GM13976 (cell line): ENCODE measurements around the gene CHRM5.
"Not testable (repeated sequence)": the region's sequence is repeated elsewhere in the genome, so short reads cannot be mapped to it uniquely, and the experiment has no call there.

Experiments used
- DNase-seq: peaks from one replicate; pipeline ENCODE4 v3.0.0; 2012; ENCODE audit warnings: low spot score
- in situ Hi-C: fragments of 300-500 bp; cut with MboI; formaldehyde crosslinking; loops from one replicate; pipeline ENCODE4 v1.12.0; 2022; ENCODE audit warnings: low sequenced_read_pairs, mixed read lengths, inconsistent platforms; ENCODE audit not compliant: unreplicated experiment
- TF ChIP-seq, protein P1 (sequence below): IDR thresholded peaks from 2 replicates; pipeline ENCODE4 v1.5.1; 2012; ENCODE audit warnings: borderline replicate concordance, mild to moderate bottlenecking; ENCODE audit not compliant: insufficient read depth; ENCODE audit errors: extremely low read depth, missing control alignments, control extremely low read depth

CHRM5 gene

DNA sequence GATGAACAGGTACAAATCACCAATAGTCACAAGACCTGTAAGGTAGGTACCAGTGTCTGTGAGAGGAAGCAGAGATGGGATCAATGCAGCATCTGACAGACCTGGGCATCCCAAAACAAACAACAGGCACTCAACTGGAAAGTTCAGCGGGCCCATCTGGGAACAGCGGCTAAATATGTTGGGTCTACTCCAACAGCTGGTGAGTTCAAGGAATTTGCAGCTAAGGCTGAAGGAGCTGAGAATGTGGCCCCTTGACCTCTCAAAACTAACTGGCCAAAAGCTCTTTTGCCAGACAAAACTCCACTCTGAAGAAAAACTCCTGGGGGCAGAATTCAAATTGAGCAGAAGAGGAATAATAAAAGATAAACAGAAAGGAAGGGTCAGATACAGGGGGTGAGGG is 46.3 kb downstream of the CHRM5 start:
- in situ Hi-C loops, result no loop called here
- TF ChIP-seq, protein P1, sequence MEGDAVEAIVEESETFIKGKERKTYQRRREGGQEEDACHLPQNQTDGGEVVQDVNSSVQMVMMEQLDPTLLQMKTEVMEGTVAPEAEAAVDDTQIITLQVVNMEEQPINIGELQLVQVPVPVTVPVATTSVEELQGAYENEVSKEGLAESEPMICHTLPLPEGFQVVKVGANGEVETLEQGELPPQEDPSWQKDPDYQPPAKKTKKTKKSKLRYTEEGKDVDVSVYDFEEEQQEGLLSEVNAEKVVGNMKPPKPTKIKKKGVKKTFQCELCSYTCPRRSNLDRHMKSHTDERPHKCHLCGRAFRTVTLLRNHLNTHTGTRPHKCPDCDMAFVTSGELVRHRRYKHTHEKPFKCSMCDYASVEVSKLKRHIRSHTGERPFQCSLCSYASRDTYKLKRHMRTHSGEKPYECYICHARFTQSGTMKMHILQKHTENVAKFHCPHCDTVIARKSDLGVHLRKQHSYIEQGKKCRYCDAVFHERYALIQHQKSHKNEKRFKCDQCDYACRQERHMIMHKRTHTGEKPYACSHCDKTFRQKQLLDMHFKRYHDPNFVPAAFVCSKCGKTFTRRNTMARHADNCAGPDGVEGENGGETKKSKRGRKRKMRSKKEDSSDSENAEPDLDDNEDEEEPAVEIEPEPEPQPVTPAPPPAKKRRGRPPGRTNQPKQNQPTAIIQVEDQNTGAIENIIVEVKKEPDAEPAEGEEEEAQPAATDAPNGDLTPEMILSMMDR, result no peak
- no peak for DNase-seq

DNA sequence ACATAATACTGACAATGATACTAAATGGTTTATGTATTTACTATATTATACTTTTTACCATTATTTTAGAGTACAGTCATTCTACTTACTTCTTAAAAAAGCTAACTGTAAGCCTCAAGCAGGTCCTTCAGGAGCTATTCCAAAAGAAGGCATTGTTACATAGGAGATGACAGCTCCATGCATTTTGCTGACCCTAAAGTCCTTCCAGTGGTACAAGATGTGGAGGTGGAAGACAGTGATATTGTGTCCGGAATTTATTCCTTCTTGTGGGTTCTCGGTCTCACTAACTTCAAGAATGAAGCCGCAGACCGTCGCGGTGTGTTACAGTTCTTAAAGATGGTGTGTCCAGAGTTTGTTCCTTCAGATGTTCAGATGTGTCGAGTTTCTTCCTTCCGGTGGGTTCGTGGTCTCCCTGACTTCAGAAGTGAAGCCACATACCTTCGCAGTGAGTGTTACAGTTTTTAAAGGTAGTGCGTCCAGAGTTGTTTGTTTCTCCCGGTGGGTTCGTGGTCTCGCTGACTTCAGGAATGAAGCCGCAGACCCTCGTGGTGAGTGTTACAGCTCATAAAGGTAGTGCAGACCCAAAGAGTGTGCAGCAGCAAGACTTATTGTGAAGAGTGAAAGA is 49.8 kb downstream of the CHRM5 start:
- TF ChIP-seq, protein P1, result no peak
- in situ Hi-C loops, result no loop called here
- no peak for DNase-seq

DNA sequence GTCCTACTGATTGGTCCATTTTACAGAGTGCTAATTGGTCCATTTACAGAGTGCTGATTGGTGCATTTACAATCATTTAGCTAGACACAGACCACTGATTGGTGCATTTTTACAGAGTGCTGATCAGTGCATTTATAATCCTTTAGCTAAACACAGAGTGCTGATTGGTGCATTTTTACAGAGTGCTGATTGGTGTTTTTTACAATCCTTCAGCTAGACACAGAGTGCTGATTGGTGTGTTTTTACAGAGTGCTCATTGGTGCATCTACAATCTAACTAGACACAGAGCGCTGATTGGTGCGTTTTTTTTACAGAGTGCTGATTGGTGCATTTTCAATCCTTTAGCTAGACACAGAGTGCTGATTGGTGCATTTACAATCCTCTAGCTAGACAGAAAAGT is 50.4 kb downstream of the CHRM5 start:
- DNase-seq, in situ Hi-C loops: not testable (repeated sequence)

DNA sequence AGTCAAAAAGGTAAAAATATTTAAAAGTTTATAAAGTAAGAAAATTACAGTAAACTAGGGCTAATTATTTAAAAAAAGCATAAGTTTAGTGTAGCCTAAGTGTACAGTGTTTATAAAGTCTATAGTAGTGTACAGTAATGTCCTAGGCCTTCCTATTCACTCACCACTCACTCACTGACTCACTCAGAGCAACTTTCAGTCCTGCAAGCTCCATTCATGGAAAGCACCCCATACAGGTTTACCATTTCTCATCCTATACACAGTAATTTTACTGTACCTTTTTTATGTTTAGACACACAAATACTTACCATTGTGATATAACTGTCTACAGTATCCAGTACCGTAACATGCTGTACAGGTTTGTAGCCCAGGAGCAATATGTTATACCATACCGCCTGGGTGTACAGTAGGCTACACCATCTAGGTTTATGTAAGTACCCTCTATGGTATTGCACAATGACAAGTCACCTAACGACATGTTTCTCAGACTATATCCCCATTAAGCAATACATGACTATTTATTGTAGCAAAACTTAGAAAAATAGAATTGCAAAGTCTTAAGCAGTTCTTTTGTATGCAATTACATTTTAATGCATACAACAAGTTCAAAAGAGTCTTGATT is 51.2 kb downstream of the CHRM5 start:
- TF ChIP-seq, protein P1, result no peak

DNA sequence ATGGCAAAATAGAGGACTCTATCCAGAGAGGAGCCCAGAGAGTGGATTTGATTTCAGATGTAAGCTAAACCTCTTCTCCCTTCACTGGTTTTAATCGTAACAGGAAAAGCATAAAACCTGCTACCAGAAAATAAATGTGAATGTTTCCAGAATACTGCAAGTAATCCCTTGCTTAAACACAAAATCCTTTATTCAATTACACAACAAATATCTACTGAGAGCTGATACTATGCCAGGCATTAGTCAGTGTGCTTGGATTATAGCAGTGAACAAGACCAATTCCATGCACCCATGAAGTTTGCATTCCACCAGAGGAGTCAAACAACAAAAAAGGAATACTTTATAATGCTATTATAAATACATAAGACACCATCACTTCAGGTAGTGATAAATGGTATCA is 55.6 kb downstream of the CHRM5 start:
- TF ChIP-seq, protein P1, result no peak
- in situ Hi-C loops, result no loop called here
- no peak for DNase-seq

More for the DNA sequence above, 51.2 kb downstream of the CHRM5 start:
- in situ Hi-C loops, result no loop called here
- no peak for DNase-seq

DNA sequence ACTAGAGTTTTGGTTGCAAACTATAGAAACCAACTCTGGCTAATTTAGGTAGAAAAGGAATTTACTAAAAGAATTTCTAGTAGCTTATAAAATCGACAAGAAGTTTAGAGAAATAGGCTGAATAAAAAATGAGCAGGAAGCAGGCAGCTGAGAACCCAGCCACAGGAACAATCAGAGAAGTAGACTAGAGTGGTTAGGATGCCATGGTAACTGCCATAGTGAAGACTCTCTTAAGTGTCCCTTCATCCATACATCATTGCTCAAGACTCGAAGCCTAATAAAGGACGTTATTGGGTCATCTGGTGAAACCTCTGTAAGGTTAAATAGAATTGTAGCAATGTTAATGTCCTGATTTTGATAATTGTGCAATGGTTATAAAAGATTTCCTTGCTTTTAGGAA is 57.0 kb downstream of the CHRM5 start:
- DNase-seq, result no peak
- TF ChIP-seq, protein P1, result no peak
- in situ Hi-C loops, result no loop called here

DNA sequence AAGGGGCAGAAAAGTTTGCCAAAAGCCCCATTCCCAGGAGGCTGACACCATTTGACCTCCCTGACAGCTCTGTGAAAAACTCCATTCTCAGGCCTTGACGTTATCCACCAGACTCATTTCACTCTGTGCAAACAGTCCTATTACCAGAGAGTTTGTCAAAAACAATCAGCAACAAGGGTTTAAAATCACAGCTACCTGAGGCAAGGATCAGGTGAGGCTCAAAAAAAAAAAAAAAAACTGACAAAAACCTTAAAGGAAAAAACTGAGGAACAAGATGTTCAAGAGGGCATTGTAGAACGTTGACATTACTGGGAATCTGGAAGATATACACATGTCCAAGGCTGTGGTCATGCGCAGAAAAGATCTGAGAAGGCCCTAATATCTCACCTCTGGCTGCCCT is 59.3 kb downstream of the CHRM5 start:
- no peak for DNase-seq
- in situ Hi-C loops, result no loop called here
- TF ChIP-seq, protein P1, result no peak
